Activated CD8-positive, alpha-beta T cell treated with anti-CD3 and anti-CD28 coated beads for 36 hours (primary cell): Measurements from ENCODE around the gene CNTNAP4. TPM values are rescaled to one million over a fixed set of nuclear protein-coding genes. Genes with fewer than 3 reads are reported as not detected.

Experiments
- ATAC-seq: fragments of 200-7000 bp; cut with Tn5 transposase; one replicate; pipeline ENCODE4 v1.10.0; 2021; ENCODE audit warnings: mild to moderate bottlenecking, moderate library complexity
- CTCF ChIA-PET: fragments of 350-600 bp; sonication (Branson Sonifier 250); formaldehyde crosslinking; loops from one replicate; lab custom pipeline; 2021; ENCODE audit warnings: antibody characterized with exemption; lab: Charles Lee
- POLR2A ChIA-PET: fragments of 350-600 bp; sonication (Branson Sonifier 250); formaldehyde crosslinking; loops from one replicate; lab custom pipeline; 2021; ENCODE audit warnings: antibody characterized with exemption; lab: Charles Lee
- DNase-seq: peaks from one replicate; pipeline ENCODE4 v3.0.0-alpha.2; 2020
- H3K27ac Mint-ChIP-seq: one replicate; pipeline ENCODE4 v1.8.0; 2021; ENCODE audit warnings: mild to moderate bottlenecking, mixed read lengths
- H3K27me3 Mint-ChIP-seq: one replicate; pipeline ENCODE4 v1.8.0; 2021; ENCODE audit warnings: mixed read lengths
- H3K36me3 Mint-ChIP-seq: one replicate; pipeline ENCODE4 v1.8.0; 2021; ENCODE audit warnings: low read depth, mixed read lengths
- H3K4me1 Mint-ChIP-seq: one replicate; pipeline ENCODE4 v1.8.0; 2021; ENCODE audit warnings: low read depth, mixed read lengths
- H3K4me3 Mint-ChIP-seq: one replicate; pipeline ENCODE4 v1.8.0; 2021; ENCODE audit warnings: mild to moderate bottlenecking, moderate library complexity, mixed read lengths
- H3K9me3 Mint-ChIP-seq: one replicate; pipeline ENCODE4 v1.8.0; 2021; ENCODE audit warnings: mixed read lengths
- CTCF ChIP-seq: fragments of 200-600 bp; IDR thresholded peaks from one replicate; pipeline ENCODE4 v1.8.0; 2022; ENCODE audit warnings: antibody characterized with exemption, mild to moderate bottlenecking
- intact Hi-C: fragments of 100-400 bp; cut with micrococcal nuclease; formaldehyde crosslinking; loops from one replicate; pipeline ENCODE4 v1.10.0; 2022
- total RNA-seq, 2 experiments: library from RNA; stranded (reverse); gene quantifications; one replicate each; pipeline ENCODE4 v1.2.3, GENCODE V29; 2021

The CNTNAP4 gene
- total RNA-seq, 2 experiments from 2014 or later: not detected

DNA sequence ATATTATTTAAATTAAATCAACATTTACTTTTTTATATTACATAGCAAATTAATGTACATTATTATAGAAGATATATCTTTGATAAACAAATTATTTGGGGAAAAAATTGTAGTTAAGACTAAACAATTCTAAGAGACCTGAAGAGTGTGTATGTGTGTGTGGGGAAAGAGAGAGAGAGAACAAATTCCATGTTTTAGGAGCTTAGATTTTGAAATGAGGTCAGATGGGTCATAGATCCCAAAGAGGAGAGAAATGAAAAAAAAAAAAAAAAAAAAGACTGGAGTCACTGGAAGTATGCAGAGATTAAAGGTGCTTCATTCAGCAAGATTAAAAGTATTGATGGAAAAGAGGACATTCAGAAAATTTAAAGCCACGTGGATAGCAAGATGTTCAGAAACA, 206.8 kb downstream of the CNTNAP4 start:
- Mint-ChIP-seq H3K4me1 (no peaks in the 10 kb centered on the region), H3K9me3 (peaks cover 3% of the 10 kb centered on the region), H3K27ac (no peak overlapping the region), H3K4me3 (no peak overlapping the region), H3K27me3 (no peaks in the 10 kb centered on the region), H3K36me3 (no peaks in the 10 kb centered on the region)
- TF ChIP-seq CTCF: no peak
- no peak for ATAC-seq
- ChIA-PET POLR2A (no interaction called here), CTCF (no interaction called here)
- no peak for DNase-seq
- intact Hi-C loops: no loop called here

GRCh38 chr16:76486740-76487139, 209.5 kb downstream of the CNTNAP4 start:
- intact Hi-C loops: no loop called here
- peaks cover 2% of the 10 kb centered on the region for H3K9me3 Mint-ChIP-seq
- no peaks in the 10 kb centered on the region for H3K36me3 Mint-ChIP-seq
- POLR2A ChIA-PET: no interaction called here
- DNase-seq: no peak
- TF ChIP-seq CTCF: no peak
- no peak for ATAC-seq
- CTCF ChIA-PET: no interaction called here
- H3K4me3 Mint-ChIP-seq: no peak overlapping the region
- H3K27me3 Mint-ChIP-seq: no peaks in the 10 kb centered on the region
- H3K4me1 Mint-ChIP-seq: no peaks in the 10 kb centered on the region
- no peak overlapping the region for H3K27ac Mint-ChIP-seq

- ATAC-seq (no peak), DNase-seq (no peak)
- POLR2A ChIA-PET: no interaction called here
- TF ChIP-seq CTCF: no peak
- H3K9me3 Mint-ChIP-seq: peaks cover 2% of the 10 kb centered on the region
- CTCF ChIA-PET: no interaction called here
- H3K4me1 Mint-ChIP-seq: no peaks in the 10 kb centered on the region
- no peaks in the 10 kb centered on the region for H3K27me3 Mint-ChIP-seq
- no peak overlapping the region for H3K27ac Mint-ChIP-seq
- intact Hi-C loops: no loop called here
- no peaks in the 10 kb centered on the region for H3K36me3 Mint-ChIP-seq
- H3K4me3 Mint-ChIP-seq: no peak overlapping the region
Observed at GRCh38 chr16:76487411-76488064, 210.3 kb downstream of the CNTNAP4 start.

GRCh38 chr16:76488065-76488417, 210.8 kb downstream of the CNTNAP4 start:
- TF ChIP-seq CTCF: no peak
- no peak overlapping the region for H3K27ac Mint-ChIP-seq
- H3K36me3 Mint-ChIP-seq: no peaks in the 10 kb centered on the region
- peaks cover 3% of the 10 kb centered on the region for H3K9me3 Mint-ChIP-seq
- no peak for ATAC-seq
- CTCF ChIA-PET: no interaction called here
- no peak overlapping the region for H3K4me3 Mint-ChIP-seq
- no peaks in the 10 kb centered on the region for H3K4me1 Mint-ChIP-seq
- intact Hi-C loops: no loop called here
- H3K27me3 Mint-ChIP-seq: no peaks in the 10 kb centered on the region
- DNase-seq: no peak
- POLR2A ChIA-PET: no interaction called here

- Mint-ChIP-seq H3K27ac (no peak overlapping the region), H3K4me3 (no peak overlapping the region), H3K4me1 (no peaks in the 10 kb centered on the region), H3K36me3 (no peaks in the 10 kb centered on the region), H3K9me3 (peaks cover 5% of the 10 kb centered on the region), H3K27me3 (no peaks in the 10 kb centered on the region)
- TF ChIP-seq CTCF: no peak
- no peak for DNase-seq
- POLR2A ChIA-PET: no interaction called here
- intact Hi-C loops: no loop called here
- CTCF ChIA-PET: no interaction called here
- no peak for ATAC-seq
Observed at GRCh38 chr16:76490036-76490639, 212.9 kb downstream of the CNTNAP4 start.
